HG03139 (cell line): Measurements from ENCODE around the gene EPN1.

Experiments
- ATAC-seq: cut with Tn5 transposase; IDR thresholded peaks from one replicate; pipeline ENCODE4 v1.9.1; 2021; ENCODE audit not compliant: unreplicated experiment

EPN1 gene

DNA sequence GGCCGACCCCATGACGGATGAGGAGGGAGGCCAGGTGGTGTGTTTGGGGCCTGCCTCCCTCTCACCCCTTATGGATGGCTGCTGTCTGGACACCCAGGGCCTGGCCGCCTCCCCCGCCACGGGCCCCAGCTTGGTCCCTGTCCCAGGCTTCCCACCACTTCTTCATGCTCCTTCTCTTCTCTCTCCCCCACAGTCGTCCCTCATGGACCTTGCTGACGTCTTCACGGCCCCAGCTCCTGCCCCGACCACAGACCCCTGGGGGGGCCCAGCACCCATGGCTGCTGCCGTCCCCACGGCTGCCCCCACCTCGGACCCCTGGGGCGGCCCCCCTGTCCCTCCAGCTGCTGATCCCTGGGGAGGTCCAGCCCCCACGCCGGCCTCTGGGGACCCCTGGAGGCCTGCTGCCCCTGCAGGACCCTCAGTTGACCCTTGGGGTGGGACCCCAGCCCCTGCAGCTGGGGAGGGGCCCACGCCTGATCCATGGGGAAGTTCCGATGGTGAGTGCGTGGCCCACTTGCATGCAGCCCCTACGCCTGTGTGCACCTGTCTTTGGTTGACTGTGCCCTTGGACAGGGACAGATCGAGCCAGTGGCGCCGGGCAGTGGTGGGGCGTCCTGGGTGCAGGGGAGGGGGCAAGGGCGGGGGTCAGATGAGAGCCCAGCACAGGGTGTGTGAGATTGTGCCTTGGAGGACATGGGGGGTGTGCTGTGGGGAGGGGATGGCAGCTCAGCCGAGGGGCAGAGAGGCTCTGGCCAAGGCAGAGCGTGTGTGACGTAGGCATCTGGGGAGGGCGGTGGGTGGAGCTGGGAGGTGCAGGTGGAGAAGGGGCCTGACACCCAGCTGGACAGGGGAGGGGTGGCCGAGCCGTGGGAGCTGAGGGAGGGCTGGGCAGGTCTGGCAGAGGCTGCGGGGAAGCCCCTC, 16.8 kb downstream of the EPN1 start:
- ATAC-seq = no peak

GRCh38 chr19:55692681-55693081, 17.7 kb downstream of the EPN1 start:
- ATAC-seq = no peak

DNA sequence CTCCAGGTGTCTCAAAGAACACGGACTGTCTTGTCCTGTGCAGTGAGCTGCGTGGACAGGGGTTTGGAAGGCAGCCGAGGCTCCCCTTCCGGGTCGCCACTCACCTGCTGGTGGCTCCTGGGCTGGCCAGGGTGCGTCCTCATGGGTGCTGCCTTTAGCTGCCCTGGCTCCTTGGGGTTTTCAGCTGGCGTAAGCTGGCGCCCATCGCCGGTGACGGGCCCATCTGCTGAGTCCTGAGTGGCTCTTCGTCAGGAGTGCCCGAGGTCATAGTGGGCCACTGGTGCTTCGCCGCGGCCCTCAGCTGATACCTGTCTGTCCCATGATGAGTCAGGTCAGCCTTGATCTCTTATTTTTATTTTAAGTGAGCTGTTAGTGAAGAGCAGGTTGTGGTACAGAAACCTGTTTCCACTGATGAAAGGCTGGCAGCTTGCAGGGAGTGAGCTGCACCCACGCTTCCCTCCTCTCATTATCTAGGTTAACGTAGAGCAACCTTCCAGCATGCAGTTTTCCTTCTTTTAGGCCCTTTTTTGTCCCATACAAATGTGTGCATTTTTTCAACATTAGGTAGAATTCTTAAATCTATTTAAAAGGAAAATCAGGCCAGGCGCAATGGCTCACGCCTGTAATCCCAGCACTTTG, 18.4 kb downstream of the EPN1 start:
- ATAC-seq = no peak

GRCh38 chr19:55694241-55694655, 19.2 kb downstream of the EPN1 start:
- no peak for ATAC-seq

DNA sequence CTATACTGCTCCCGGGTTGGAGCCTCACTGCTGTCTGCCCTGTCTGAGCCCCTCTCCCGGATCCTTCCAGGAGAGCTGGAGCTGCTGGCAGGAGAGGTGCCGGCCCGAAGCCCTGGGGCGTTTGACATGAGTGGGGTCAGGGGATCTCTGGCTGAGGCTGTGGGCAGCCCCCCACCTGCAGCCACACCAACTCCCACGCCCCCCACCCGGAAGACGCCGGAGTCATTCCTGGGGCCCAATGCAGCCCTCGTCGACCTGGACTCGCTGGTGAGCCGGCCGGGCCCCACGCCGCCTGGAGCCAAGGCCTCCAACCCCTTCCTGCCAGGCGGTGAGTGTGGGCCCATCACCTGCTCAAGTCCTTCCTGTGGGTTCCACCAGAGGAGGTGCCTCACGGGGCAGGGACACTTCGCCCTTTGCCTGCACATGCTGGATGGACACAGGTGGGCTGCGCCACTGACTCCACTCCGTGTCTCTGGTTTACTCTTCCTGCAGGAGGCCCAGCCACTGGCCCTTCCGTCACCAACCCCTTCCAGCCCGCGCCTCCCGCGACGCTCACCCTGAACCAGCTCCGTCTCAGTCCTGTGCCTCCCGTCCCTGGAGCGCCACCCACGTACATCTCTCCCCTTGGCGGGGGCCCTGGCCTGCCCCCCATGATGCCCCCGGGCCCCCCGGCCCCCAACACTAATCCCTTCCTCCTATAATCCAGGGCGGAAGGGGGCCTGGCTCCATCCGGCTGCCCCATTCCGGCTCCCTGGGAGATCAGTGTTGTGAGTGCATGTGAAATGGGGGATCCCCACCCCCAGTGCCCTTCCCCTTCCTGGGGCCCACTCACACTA, 19.8 kb downstream of the EPN1 start:
- ATAC-seq = no peak

GRCh38 chr19:55695511-55696290, 20.7 kb downstream of the EPN1 start:
- no peak for ATAC-seq

GRCh38 chr19:55696301-55697068, 21.5 kb downstream of the EPN1 start:
- ATAC-seq = no peak

DNA sequence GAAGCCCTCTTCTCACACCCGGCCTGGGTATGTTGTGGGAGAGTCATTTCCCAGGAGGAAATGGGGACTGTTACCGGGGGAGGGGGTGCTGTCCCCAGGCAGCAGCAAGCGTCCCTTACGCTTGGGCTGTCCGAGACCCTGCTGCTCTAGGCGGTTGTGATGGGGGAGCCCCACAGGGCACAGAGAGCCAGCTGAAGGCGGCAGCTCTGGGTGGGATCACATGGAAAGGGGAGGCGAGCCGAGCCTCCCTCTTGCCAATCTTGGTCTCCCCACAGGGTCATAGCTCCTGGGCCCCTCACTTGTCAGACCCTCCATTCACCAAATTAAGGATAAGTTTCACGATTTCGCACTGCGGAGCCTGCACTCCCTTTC, 22.0 kb downstream of the EPN1 start:
- ATAC-seq = no peak

- ATAC-seq = no peak
These were observed 22.7 kb downstream of the EPN1 start for GRCh38 chr19:55697698-55698097.

DNA sequence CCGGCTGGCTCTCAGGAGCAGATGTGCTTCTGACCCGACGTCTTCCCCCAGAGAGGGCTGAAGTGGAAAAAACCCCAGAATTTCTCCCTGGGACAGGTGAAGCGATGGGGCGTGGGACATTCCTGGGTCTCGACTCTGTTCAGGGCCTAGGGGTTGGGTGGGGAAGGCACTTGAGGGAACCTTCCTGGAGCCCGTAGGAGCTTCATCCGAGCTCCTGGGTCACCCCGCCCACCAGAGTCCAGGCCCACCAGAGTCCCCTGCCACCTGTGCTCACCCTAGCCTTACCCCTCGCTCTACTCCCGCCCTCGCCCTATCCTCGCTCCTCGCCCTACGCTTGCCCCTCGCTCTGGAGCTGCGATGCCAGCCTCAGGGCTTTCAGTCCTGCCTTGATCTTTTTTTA, 23.2 kb downstream of the EPN1 start:
- no peak for ATAC-seq

DNA sequence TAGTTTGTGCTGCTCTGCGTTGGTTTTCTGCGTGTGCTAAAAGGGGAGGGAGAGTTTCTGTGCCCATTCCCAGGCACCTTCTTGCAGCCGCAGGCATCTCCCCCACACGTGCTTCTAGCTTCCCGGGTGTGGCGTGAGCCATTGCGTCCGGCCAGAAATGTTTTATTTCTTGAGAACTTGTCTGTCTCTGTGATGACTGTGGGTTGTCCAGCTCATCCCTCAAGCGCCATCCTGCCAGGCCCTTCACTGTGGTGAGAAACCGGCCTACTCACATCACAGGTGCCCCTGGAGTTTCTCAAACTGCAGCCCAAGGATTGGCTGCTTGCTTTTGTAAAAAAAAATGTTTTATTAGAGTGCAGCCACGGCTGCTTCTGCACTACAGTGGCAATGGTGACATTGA, 24.2 kb downstream of the EPN1 start:
- ATAC-seq = no peak

GRCh38 chr19:55700813-55701212, 25.8 kb downstream of the EPN1 start:
- no peak for ATAC-seq

- no peak for ATAC-seq
These were observed 27.2 kb downstream of the EPN1 start for GRCh38 chr19:55702131-55702627.

- ATAC-seq = no peak
These were observed 28.8 kb downstream of the EPN1 start for GRCh38 chr19:55703790-55704215.

DNA sequence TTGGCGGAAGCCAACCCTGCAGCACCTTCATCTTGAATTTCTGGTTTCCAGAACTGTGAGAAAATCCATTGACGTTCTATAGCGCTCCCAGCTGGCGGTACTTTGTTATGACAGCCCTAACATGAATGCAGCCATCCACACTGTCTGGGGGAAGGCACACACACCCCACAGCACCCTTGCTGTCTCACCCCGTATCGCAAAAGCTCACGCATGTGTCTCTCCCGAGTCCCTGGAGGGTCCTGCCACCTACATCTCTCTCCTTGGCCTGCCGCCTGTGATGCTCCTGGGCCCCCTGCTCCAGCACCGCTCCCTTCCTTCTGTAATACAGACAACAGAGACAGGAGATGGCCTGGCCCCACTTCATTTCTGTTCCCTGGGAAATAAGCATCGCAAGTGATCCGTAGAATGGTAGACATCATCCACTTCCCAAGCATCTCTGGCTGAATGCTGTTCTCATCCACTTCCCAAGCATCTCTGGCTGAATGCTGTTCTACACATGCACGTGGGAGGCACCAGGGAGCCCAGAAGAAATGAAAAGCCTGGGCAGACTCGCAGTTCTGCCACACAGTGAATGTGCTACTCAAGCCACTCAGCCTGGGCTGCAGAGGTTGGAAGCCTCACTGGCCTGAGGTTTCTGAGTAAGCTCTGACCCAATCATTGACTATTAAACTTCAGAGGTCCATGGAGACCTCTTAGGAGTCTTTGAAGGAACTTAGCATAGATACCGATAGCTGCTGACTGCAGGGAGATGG, 29.6 kb downstream of the EPN1 start:
- ATAC-seq = no peak

DNA sequence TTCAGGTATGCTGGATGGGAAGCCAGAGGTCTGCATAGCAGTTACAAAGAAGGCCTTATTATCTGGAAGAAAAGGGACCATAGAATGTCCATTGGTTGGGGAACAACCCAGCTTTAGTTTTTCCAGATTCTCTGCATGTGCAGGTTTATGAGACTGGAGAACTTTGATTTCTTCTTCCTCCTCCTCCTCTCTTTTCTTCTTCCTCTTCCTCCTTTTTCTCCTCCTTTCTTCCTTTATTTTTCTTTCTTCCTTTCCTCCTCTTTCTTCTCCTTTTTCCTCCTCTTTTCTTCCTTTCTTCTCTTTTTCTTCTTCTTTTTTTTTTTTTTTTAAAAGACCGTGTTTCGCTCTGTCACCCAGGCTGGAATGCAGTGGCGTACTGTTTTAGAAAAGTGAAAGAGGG, 30.9 kb downstream of the EPN1 start:
- ATAC-seq = no peak

GRCh38 chr19:55711719-55712118, 36.7 kb downstream of the EPN1 start:
- no peak for ATAC-seq

DNA sequence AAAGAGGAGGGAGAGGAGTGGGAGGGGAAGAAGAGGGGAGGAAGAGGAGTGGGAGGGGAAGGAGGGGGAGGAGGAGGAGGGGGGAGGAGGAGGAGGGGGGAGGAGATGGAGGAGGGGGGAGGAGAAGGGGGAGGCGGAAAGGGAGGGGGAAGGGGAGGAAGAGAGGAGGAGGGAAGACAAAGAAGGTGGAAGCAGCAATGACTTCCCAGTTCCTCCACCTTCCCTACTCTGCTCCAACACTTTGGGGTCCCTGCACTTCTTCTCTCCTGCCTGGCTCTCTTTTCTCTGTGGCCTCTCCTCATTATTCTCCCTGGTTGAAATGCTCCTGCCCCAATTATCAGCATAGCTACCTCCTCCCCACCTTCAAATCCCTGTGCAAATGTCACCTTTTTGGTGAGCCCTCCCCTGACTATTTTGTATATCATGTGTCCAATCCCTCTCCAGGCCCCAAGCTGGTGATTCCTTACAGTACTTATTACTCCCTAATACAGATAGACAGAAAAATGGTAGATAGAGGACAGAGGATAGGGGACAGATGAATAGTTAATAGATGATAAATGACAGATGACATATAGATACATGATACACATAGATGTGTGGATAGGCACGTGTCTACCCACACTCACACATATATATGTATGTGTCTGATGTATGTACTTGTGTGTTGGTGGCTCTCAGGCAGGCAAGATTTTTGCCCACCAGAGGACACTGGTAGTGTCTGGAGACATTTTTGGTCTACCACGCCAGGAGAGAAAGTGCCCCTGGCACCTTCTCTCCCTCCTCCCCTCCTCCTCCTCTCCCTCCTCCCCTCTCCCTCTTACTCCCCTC, 38.0 kb downstream of the EPN1 start:
- ATAC-seq = no peak
